Liver (tissue), 3 donors: ENCODE measurements around the gene MAN2A1.

Source experiments
- EGR1 ChIP-seq, 2 donors: IDR thresholded peaks; 2 replicates each; pipeline ENCODE4 v1.6.1; 2016 to 2018; ENCODE audit warnings: antibody characterized with exemption in 2 of 2, low read depth in 2 of 2
- FOXA1 ChIP-seq: IDR thresholded peaks from 2 replicates; pipeline ENCODE4 v1.6.1; 2016; ENCODE audit warnings: antibody characterized with exemption
- FOXA2 ChIP-seq: IDR thresholded peaks from 2 replicates; pipeline ENCODE4 v1.6.1; 2016; ENCODE audit warnings: antibody characterized with exemption
- GABPA ChIP-seq, 2 donors: IDR thresholded peaks in 1 of 2; conservative IDR thresholded peaks in 1 of 2; 2 replicates each; pipeline ENCODE4 v1.6.1; 2016; ENCODE audit warnings: antibody characterized with exemption in 2 of 2, mild to moderate bottlenecking in 1 of 2, moderate library complexity in 1 of 2
- HNF4G ChIP-seq: IDR thresholded peaks from 2 replicates; pipeline ENCODE4 v1.6.1; 2016; ENCODE audit warnings: antibody characterized with exemption
- RAD21 ChIP-seq, 2 donors: IDR thresholded peaks; 2 replicates each; pipeline ENCODE4 v1.6.1; 2016; ENCODE audit warnings: antibody characterized with exemption in 2 of 2, mild to moderate bottlenecking in 2 of 2
- RXRA ChIP-seq, 2 donors: IDR thresholded peaks; 2 replicates each; pipeline ENCODE4 v1.6.1; 2017 to 2018; ENCODE audit warnings: antibody characterized with exemption in 2 of 2, mild to moderate bottlenecking in 1 of 2
- SP1 ChIP-seq: IDR thresholded peaks from 2 replicates; pipeline ENCODE4 v1.6.1; 2018; ENCODE audit warnings: antibody characterized with exemption, mild to moderate bottlenecking
- TAF1 ChIP-seq: conservative IDR thresholded peaks from 2 replicates; pipeline ENCODE4 v1.6.1; 2016; ENCODE audit warnings: antibody characterized with exemption, mild to moderate bottlenecking
- TF ChIP-seq, protein P1 (sequence below): fragments of 150-350 bp; IDR thresholded peaks from 2 replicates; pipeline ENCODE4 v1.5.1; 2017; ENCODE audit warnings: improper control_type of control experiment, low read depth, low read length; ENCODE audit not compliant: missing input control
- TF ChIP-seq, protein P2 (sequence below): IDR thresholded peaks from 2 replicates; pipeline ENCODE4 v1.6.1; 2016; ENCODE audit warnings: antibody characterized with exemption, mild to moderate bottlenecking
- TF ChIP-seq, protein P3 (sequence below): IDR thresholded peaks from 2 replicates; pipeline ENCODE4 v1.6.1; 2016; ENCODE audit warnings: antibody characterized with exemption
- TF ChIP-seq, protein P4 (sequence below): IDR thresholded peaks from 2 replicates; pipeline ENCODE4 v1.6.1; 2016; ENCODE audit warnings: antibody characterized with exemption
- donor health status: healthy.
- donor health status: healthy.

DNA sequence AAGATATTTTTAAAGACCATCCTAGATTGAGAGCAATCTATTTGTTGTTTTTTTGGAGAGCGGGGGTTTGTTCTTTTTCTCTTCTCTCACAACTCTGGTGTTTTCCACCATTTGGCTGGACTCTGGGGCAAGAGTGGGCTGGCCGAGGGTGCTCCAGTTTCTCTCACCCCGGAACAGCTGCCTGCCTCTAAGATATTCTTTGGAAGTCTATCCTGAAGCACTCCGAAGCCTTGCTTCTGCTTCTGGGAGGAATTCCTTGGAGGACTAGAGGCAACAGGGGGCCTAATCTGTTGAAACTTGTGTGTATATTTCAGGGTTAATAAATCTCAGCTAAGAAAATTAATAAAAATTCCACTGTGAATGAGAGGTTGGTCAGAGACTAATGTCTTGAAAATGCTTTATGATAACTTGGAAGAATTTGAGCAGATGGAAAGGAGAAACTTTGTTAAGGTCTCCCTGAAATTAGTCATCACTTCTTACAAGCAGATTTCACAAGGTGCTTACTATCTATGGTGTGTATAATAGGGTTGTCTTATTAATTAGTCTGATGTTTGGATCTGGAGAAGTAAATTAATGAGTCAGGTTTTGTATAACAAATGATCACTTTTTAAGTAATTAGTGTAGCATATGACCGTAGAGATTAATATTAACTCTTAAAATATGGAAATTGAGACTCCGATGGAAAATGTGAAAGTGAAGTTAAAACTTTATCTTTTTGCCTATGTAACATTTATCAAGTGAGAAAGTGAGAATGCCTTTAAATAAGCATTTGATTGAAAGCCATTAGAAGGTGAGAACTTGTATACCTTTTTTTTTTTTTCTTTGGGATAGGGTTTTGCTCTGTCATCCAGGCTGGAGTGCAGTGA lies 4.0 kb downstream of the MAN2A1 start:
- TF ChIP-seq SP1 (no peak), FOXA1 (no peak), FOXA2 (no peak), RXRA (IDR thresholded peaks at IDR 0.05) (no peak), TAF1 (no peak), EGR1 (IDR thresholded peaks at IDR 0.05; ENCODE audit: low read depth in 2 of 2) (no peak), RAD21 (IDR thresholded peaks at IDR 0.05) (no peak), GABPA (IDR thresholded peaks at IDR 0.05 in 1 of 2, conservative IDR thresholded peaks at IDR 0.05 in 1 of 2) (no peak), HNF4G (no peak)
- TF ChIP-seq, protein P1, sequence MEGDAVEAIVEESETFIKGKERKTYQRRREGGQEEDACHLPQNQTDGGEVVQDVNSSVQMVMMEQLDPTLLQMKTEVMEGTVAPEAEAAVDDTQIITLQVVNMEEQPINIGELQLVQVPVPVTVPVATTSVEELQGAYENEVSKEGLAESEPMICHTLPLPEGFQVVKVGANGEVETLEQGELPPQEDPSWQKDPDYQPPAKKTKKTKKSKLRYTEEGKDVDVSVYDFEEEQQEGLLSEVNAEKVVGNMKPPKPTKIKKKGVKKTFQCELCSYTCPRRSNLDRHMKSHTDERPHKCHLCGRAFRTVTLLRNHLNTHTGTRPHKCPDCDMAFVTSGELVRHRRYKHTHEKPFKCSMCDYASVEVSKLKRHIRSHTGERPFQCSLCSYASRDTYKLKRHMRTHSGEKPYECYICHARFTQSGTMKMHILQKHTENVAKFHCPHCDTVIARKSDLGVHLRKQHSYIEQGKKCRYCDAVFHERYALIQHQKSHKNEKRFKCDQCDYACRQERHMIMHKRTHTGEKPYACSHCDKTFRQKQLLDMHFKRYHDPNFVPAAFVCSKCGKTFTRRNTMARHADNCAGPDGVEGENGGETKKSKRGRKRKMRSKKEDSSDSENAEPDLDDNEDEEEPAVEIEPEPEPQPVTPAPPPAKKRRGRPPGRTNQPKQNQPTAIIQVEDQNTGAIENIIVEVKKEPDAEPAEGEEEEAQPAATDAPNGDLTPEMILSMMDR = no peak
- TF ChIP-seq, protein P2, sequence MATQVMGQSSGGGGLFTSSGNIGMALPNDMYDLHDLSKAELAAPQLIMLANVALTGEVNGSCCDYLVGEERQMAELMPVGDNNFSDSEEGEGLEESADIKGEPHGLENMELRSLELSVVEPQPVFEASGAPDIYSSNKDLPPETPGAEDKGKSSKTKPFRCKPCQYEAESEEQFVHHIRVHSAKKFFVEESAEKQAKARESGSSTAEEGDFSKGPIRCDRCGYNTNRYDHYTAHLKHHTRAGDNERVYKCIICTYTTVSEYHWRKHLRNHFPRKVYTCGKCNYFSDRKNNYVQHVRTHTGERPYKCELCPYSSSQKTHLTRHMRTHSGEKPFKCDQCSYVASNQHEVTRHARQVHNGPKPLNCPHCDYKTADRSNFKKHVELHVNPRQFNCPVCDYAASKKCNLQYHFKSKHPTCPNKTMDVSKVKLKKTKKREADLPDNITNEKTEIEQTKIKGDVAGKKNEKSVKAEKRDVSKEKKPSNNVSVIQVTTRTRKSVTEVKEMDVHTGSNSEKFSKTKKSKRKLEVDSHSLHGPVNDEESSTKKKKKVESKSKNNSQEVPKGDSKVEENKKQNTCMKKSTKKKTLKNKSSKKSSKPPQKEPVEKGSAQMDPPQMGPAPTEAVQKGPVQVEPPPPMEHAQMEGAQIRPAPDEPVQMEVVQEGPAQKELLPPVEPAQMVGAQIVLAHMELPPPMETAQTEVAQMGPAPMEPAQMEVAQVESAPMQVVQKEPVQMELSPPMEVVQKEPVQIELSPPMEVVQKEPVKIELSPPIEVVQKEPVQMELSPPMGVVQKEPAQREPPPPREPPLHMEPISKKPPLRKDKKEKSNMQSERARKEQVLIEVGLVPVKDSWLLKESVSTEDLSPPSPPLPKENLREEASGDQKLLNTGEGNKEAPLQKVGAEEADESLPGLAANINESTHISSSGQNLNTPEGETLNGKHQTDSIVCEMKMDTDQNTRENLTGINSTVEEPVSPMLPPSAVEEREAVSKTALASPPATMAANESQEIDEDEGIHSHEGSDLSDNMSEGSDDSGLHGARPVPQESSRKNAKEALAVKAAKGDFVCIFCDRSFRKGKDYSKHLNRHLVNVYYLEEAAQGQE = no peak
- TF ChIP-seq, protein P3, sequence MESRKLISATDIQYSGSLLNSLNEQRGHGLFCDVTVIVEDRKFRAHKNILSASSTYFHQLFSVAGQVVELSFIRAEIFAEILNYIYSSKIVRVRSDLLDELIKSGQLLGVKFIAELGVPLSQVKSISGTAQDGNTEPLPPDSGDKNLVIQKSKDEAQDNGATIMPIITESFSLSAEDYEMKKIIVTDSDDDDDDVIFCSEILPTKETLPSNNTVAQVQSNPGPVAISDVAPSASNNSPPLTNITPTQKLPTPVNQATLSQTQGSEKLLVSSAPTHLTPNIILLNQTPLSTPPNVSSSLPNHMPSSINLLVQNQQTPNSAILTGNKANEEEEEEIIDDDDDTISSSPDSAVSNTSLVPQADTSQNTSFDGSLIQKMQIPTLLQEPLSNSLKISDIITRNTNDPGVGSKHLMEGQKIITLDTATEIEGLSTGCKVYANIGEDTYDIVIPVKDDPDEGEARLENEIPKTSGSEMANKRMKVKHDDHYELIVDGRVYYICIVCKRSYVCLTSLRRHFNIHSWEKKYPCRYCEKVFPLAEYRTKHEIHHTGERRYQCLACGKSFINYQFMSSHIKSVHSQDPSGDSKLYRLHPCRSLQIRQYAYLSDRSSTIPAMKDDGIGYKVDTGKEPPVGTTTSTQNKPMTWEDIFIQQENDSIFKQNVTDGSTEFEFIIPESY = no peak
- TF ChIP-seq, protein P4, sequence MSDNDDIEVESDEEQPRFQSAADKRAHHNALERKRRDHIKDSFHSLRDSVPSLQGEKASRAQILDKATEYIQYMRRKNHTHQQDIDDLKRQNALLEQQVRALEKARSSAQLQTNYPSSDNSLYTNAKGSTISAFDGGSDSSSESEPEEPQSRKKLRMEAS = no peak
